ENCODE results near the gene DNAI7. TPM values are rescaled to one million over a fixed set of nuclear protein-coding genes. Genes with fewer than 3 reads are reported as not detected.

The DNAI7 gene
- total RNA-seq, 1 donor from 2014 or later = 0.33 TPM

- no peaks in the 10 kb centered on the region for H3K9me3 Mint-ChIP-seq (ENCODE audit: unreplicated experiment)
- no peak for DNase-seq (ENCODE audit: low spot score)
Observed at GRCh38 chr12:25063873-25064628, 130.9 kb downstream of the DNAI7 start.

GRCh38 chr12:25058658-25059058 is 136.3 kb downstream of the DNAI7 start:
- Mint-ChIP-seq H3K27me3 (ENCODE audit: unreplicated experiment) (no peaks in the 10 kb centered on the region), H3K4me3 (ENCODE audit: unreplicated experiment) (no peak overlapping the region), H3K27ac (ENCODE audit: unreplicated experiment) (no peak overlapping the region), H3K36me3 (ENCODE audit: low read depth, unreplicated experiment) (no peaks in the 10 kb centered on the region), H3K4me1 (ENCODE audit: unreplicated experiment) (no peaks in the 10 kb centered on the region), H3K9me3 (ENCODE audit: unreplicated experiment) (no peaks in the 10 kb centered on the region)
- TF ChIP-seq CTCF (IDR thresholded peaks at IDR 0.05; ENCODE audit: unreplicated experiment) = no peak
- no peak for DNase-seq (ENCODE audit: low spot score)

More at GRCh38 chr12:25063873-25064628, 130.9 kb downstream of the DNAI7 start:
- no peak for TF ChIP-seq CTCF (IDR thresholded peaks at IDR 0.05; ENCODE audit: unreplicated experiment)
- H3K36me3 Mint-ChIP-seq (ENCODE audit: low read depth, unreplicated experiment) = no peaks in the 10 kb centered on the region
- no peak overlapping the region for H3K27ac Mint-ChIP-seq (ENCODE audit: unreplicated experiment)
- no peaks in the 10 kb centered on the region for H3K4me1 Mint-ChIP-seq (ENCODE audit: unreplicated experiment)
- H3K4me3 Mint-ChIP-seq (ENCODE audit: unreplicated experiment) = no peak overlapping the region
- H3K27me3 Mint-ChIP-seq (ENCODE audit: unreplicated experiment) = peaks cover 1% of the 10 kb centered on the region

Other genes with a start within 250 kb of the DNAI7 start
- gene BCAT1, start 246.1 kb downstream of the DNAI7 start, total RNA-seq (ENCODE audit: unreplicated experiment) = 110 TPM
- 10.1 TPM for gene ETFRF1, start 77 bp upstream of the DNAI7 start, total RNA-seq (ENCODE audit: unreplicated experiment)
- gene KRAS, start 55.8 kb upstream of the DNAI7 start, total RNA-seq (ENCODE audit: unreplicated experiment) = 54.2 TPM